Caco-2 (cell line): ENCODE data around the gene KRCC1. TPM values are rescaled to one million over a fixed set of nuclear protein-coding genes. Genes with fewer than 3 reads are reported as not detected.

Experiments used
- BruUV-seq: library from RNA; stranded (reverse); fragments of 400-500 nt; replicated peaks from 2 replicates; lab custom pipeline; 2021; lab: Mats Ljungman, UMichigan
- CTCF ChIA-PET: fragments of 300-600 bp; sonication (Branson Sonifier 250); formaldehyde crosslinking; loops from one replicate; lab custom pipeline; 2022; ENCODE audit warnings: antibody characterized with exemption; lab: Charles Lee
- POLR2A ChIA-PET: fragments of 300-600 bp; sonication (Branson Sonifier 250); formaldehyde crosslinking; loops from one replicate; lab custom pipeline; 2022; ENCODE audit warnings: antibody characterized with exemption; lab: Charles Lee
- DNase-seq, 2 experiments: peaks; one replicate each; pipeline versions ENCODE4 v3.0.0 to v3.0.0-alpha.2; 2020 to 2022
- H3K27me3 ChIP-seq: replicated peaks from 2 replicates; pipeline ENCODE4 v1.6.0; 2011; ENCODE audit warnings: low read length; ENCODE audit not compliant: control insufficient read depth, insufficient read depth
- H3K36me3 ChIP-seq: 2 replicates; pipeline ENCODE4 v1.5.1; 2011; ENCODE audit warnings: low read length; ENCODE audit not compliant: control insufficient read depth, insufficient read depth
- H3K4me1 ChIP-seq: fragments of 250-450 bp; sonication (Bioruptor Pico); 2 replicates; pipeline ENCODE4 v1.5.1; 2020; ENCODE audit warnings: mild to moderate bottlenecking
- H3K4me3 ChIP-seq: 2 replicates; pipeline ENCODE4 v1.5.1; 2011; ENCODE audit warnings: low read depth, mild to moderate bottlenecking, control low read depth, low read length
- H3K9me3 ChIP-seq: fragments of 250-450 bp; sonication (Bioruptor Pico); 2 replicates; pipeline ENCODE4 v1.5.1; 2020; ENCODE audit warnings: mild to moderate bottlenecking, moderate library complexity
- H3K27ac Mint-ChIP-seq: one replicate; pipeline ENCODE4 v1.8.0; 2022; ENCODE audit warnings: mixed read lengths; ENCODE audit not compliant: unreplicated experiment
- H3K27me3 Mint-ChIP-seq: one replicate; pipeline ENCODE4 v1.8.0; 2022; ENCODE audit warnings: mixed read lengths; ENCODE audit not compliant: insufficient read depth, unreplicated experiment
- H3K36me3 Mint-ChIP-seq: one replicate; pipeline ENCODE4 v1.8.0; 2022; ENCODE audit warnings: mild to moderate bottlenecking, mixed read lengths; ENCODE audit not compliant: insufficient read depth, unreplicated experiment
- H3K4me1 Mint-ChIP-seq: one replicate; pipeline ENCODE4 v1.8.0; 2022; ENCODE audit warnings: low read depth, mixed read lengths; ENCODE audit not compliant: unreplicated experiment
- H3K4me3 Mint-ChIP-seq: one replicate; pipeline ENCODE4 v1.8.0; 2022; ENCODE audit warnings: mild to moderate bottlenecking, moderate library complexity, mixed read lengths; ENCODE audit not compliant: unreplicated experiment
- H3K9me3 Mint-ChIP-seq: one replicate; pipeline ENCODE4 v1.8.0; 2022; ENCODE audit warnings: mixed read lengths; ENCODE audit not compliant: unreplicated experiment
- CTCF ChIP-seq, 2 experiments: fragments of 200-600 bp in 1 of 2; IDR thresholded peaks; 1 replicate in 1 of 2; 2 replicates in 1 of 2; pipeline versions ENCODE4 v1.5.1 to v1.8.0; 2011 to 2022; ENCODE audit warnings: antibody characterized with exemption in 1 of 2, control low read depth in 1 of 2, inconsistent platforms in 1 of 2, low read depth in 1 of 2, low read length in 1 of 2, mild to moderate bottlenecking in 1 of 2, moderate library complexity in 1 of 2; ENCODE audit not compliant: insufficient read depth in 1 of 2, severe bottlenecking in 1 of 2, unreplicated experiment in 1 of 2
- intact Hi-C: fragments of 100-400 bp; cut with micrococcal nuclease; formaldehyde crosslinking; loops from one replicate; pipeline ENCODE4 v1.10.0; 2022; ENCODE audit not compliant: unreplicated experiment
- total RNA-seq: library from RNA; stranded (reverse); gene quantifications from 2 replicates; pipeline ENCODE4 v1.2.3, GENCODE V29; 2022

Gene KRCC1
- total RNA-seq, 1 experiment from 2014 or later = 7.6 TPM

DNA sequence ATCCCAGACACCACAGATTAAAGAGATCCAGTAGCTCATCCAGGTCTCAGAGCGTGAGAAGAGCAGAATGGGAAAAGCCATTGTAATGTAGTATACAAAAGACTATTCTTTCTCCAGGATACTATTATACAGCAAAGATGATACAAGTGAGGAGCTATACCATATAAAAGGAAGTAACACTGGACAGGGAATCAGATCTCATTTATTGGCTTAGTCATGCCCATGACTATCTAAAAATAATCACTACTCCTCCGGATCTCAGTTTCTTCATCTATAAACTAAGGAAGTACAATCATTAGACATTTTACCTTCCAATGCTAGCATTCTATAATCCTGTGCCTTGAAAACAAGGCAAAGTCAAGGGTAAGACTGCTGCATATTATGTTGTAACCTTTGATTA is 19.4 kb downstream of the KRCC1 start:
- Histone ChIP-seq H3K36me3 (no peaks in the 10 kb centered on the region), H3K4me3 (no peak overlapping the region), H3K27me3 (no peaks in the 10 kb centered on the region), H3K4me1 (peaks cover 15% of the 10 kb centered on the region), H3K9me3 (no peaks in the 10 kb centered on the region)
- Mint-ChIP-seq H3K27ac (no peak overlapping the region), H3K36me3 (no peaks in the 10 kb centered on the region), H3K4me1 (peaks cover 14% of the 10 kb centered on the region), H3K27me3 (no peaks in the 10 kb centered on the region), H3K9me3 (no peaks in the 10 kb centered on the region), H3K4me3 (no peak overlapping the region)
- BruUV-seq = no TSS peak
- no peak for DNase-seq
- ChIA-PET CTCF (interaction anchor here (0.6 kb wide), 2 partner anchors 34 to 148 kb away, joined by 3 to 4 read pairs; no protein-coding TSS in a partner anchor), POLR2A (no interaction called here)
- intact Hi-C loops = no loop called here
- no peak for TF ChIP-seq CTCF (IDR thresholded peaks at IDR 0.05; ENCODE audit: insufficient read depth in 1 of 2, low read depth in 1 of 2, low read length in 1 of 2, severe bottlenecking in 1 of 2, unreplicated experiment in 1 of 2)

DNA sequence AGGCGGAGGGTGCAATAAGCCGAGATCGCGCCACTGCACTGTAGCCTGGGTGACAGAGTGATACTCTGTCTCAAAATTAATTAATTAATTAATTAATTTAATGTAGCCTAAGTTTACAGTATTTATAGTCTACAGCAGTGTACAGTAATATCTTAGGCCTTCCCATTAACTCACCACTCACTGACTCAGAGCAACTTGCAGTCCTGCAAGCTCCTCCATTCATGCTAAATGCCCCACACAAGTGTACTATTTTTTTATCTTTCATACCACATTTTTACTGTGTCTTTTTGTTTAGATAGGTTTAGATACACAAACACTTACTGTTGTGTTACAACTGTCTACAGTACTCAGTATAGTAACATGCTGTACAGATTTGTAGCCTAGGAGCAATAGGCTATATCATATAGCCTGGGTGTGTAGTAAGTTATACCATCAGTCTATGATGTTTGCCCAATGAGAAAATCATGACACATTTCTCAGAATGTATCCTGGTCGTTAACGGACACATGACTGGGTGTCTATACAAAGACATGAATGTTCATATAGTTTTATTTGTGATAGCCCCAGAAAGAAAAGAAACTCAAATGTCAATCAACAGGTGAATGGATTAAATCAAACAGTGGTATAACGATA is 23.4 kb downstream of the KRCC1 start:
- no peak for DNase-seq
- no TSS peak for BruUV-seq
- H3K4me1 ChIP-seq = no peaks in the 10 kb centered on the region
- Mint-ChIP-seq H3K4me1 (no peaks in the 10 kb centered on the region), H3K36me3 (peaks cover 5% of the 10 kb centered on the region), H3K27me3 (no peaks in the 10 kb centered on the region), H3K4me3 (no peak overlapping the region), H3K27ac (no peak overlapping the region), H3K9me3 (no peaks in the 10 kb centered on the region)
- CTCF ChIA-PET = no interaction called here
- no peak overlapping the region for H3K4me3 ChIP-seq
- no peaks in the 10 kb centered on the region for H3K27me3 ChIP-seq
- no peaks in the 10 kb centered on the region for H3K36me3 ChIP-seq
- H3K9me3 ChIP-seq = no peaks in the 10 kb centered on the region
- POLR2A ChIA-PET = no interaction called here
- TF ChIP-seq CTCF (IDR thresholded peaks at IDR 0.05; ENCODE audit: insufficient read depth in 1 of 2, low read depth in 1 of 2, low read length in 1 of 2, severe bottlenecking in 1 of 2, unreplicated experiment in 1 of 2) = no peak
- intact Hi-C loops = no loop called here

DNA sequence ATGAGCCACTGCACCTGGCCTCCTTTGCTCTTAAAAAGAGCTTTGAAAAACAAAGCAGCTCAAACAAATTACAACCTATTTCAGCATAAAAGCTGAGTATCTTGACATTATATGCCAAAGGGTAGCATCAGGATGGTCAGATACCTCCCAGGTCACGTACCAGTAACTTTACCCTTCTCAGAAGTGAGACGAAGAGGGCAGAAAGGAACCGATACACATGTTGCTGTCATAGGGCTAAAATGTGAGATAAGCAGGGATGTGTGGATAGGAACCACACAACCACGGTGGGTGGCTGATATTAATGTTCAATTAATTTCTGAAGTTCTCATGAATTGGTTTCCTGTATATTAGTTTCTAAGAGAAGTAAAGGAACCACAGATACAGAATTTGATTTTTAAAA is 26.7 kb downstream of the KRCC1 start:
- Mint-ChIP-seq H3K27ac (no peak overlapping the region), H3K4me3 (no peak overlapping the region), H3K9me3 (no peaks in the 10 kb centered on the region), H3K27me3 (no peaks in the 10 kb centered on the region), H3K36me3 (peaks cover 5% of the 10 kb centered on the region), H3K4me1 (peaks cover 6% of the 10 kb centered on the region)
- H3K9me3 ChIP-seq = no peaks in the 10 kb centered on the region
- CTCF ChIA-PET = no interaction called here
- intact Hi-C loops = no loop called here
- no peaks in the 10 kb centered on the region for H3K4me1 ChIP-seq
- H3K27me3 ChIP-seq = no peaks in the 10 kb centered on the region
- TF ChIP-seq CTCF (IDR thresholded peaks at IDR 0.05; ENCODE audit: insufficient read depth in 1 of 2, low read depth in 1 of 2, low read length in 1 of 2, severe bottlenecking in 1 of 2, unreplicated experiment in 1 of 2) = no peak
- POLR2A ChIA-PET = no interaction called here
- no peak for DNase-seq
- H3K4me3 ChIP-seq = no peak overlapping the region
- no peaks in the 10 kb centered on the region for H3K36me3 ChIP-seq
- BruUV-seq = no TSS peak
